ENCODE measurements around the gene GNS. TPM values are rescaled to one million over a fixed set of nuclear protein-coding genes. Genes with fewer than 3 reads are reported as not detected.

GNS gene
- total RNA-seq, 1 donor from 2014 or later = 199 TPM

GRCh38 chr12:64782191-64782876, 23.1 kb upstream of the GNS start:
- DNase-seq (no peak), ATAC-seq (no peak)
- Histone ChIP-seq H3K4me1 (peaks cover 17% of the 10 kb centered on the region), H3K27me3 (ENCODE audit: low read depth) (peaks cover 6% of the 10 kb centered on the region), H3K9me3 (no peaks in the 10 kb centered on the region), H3K4me3 (peak overlapping the region; percentile 69), H3K36me3 (no peaks in the 10 kb centered on the region), H3K27ac (peak overlapping the region; percentile 77)
- TF ChIP-seq CTCF (IDR thresholded peaks at IDR 0.05) = no peak
- intact Hi-C loops (cut with DNase I) = no loop called here

DNA sequence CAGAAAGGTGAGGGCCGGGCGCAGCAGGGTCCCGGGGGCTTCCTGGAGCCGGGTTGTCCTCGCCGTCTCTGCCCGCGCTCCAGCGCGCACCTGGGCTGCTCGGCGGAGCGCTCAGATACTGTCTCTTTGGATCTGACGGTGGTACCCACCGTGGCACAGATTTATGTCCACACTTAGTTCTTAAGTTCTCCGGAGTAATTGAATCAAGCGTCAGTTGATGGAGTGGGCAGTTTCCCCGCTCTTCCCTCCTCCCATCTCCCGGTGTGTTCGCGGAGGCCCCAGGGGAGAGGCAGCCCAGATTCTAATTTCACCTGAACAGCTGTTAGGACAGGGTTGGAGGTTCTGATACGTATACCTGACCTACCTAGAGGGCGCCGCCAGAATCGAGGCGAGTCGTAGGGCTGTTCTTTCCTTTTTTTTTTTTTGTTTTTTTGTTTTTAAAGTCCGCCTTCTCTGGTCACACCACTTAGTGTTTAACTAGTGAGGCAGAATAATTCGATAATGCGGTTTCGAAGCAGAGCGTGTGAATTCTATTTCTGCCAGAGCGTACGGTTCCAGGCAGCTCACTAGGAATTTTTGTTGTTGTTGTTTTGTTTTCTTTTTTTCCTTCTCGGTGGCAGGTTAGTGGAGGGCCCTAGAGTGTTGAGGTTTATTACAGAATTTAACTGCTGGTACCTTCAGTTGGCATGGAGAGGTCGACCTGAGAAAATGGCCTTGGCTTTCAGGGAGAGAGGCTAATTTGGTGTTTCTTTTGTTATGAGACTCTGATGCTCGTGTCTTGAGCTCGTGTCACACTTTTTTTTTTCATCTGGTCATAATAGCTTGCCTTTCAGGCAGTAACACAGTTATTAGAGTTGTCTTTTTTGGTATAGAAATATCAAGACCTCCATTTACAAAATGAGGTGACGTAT, 22.3 kb upstream of the GNS start:
- intact Hi-C loops (cut with DNase I) = no loop called here
- ATAC-seq (peak; percentile 56 to 57), DNase-seq (peak; percentile 50)
- Histone ChIP-seq H3K36me3 (no peaks in the 10 kb centered on the region), H3K4me3 (peak overlapping the region; percentile 69), H3K4me1 (peaks cover 17% of the 10 kb centered on the region), H3K27me3 (ENCODE audit: low read depth) (peaks cover 6% of the 10 kb centered on the region), H3K27ac (peak overlapping the region; percentile 77), H3K9me3 (no peaks in the 10 kb centered on the region)
- TF ChIP-seq CTCF (IDR thresholded peaks at IDR 0.05) = no peak

DNA sequence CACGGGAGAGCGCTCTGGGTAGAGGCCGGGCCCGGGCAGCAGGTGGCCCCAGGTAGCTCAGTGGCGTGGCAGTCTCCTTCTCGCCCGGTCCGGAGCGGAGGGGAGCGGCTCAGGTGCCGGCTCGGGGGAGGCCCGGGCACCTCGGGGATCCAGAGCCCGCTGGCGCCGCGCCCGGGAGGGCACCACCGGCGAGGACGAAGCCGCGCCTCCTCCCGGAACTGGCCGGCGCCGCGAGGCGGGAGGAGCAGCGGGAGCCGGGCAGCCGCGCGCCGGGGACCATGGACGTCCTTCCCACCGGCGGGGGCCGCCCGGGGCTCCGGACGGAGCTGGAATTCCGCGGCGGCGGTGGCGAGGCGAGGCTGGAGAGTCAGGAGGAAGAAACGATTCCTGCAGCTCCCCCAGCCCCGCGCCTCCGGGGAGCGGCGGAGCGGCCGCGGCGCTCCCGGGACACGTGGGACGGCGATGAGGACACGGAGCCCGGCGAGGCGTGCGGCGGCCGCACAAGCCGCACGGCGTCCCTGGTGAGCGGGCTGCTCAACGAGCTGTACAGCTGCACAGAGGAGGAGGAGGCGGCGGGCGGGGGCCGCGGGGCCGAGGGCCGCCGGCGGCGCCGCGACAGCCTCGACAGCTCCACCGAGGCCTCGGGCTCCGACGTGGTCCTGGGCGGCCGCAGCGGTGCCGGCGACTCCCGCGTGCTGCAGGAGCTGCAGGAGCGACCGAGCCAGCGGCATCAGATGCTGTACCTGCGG, 21.5 kb upstream of the GNS start:
- Histone ChIP-seq H3K4me3 (peak overlapping the region; percentile 69), H3K27ac (peak overlapping the region; percentile 77), H3K36me3 (no peaks in the 10 kb centered on the region), H3K9me3 (peaks cover 7% of the 10 kb centered on the region), H3K27me3 (ENCODE audit: low read depth) (peaks cover 6% of the 10 kb centered on the region), H3K4me1 (peaks cover 17% of the 10 kb centered on the region)
- DNase-seq (peak; percentile 84), ATAC-seq (peak; percentile 93)
- no peak for TF ChIP-seq CTCF (IDR thresholded peaks at IDR 0.05)
- intact Hi-C loops (cut with DNase I) = no loop called here

DNA sequence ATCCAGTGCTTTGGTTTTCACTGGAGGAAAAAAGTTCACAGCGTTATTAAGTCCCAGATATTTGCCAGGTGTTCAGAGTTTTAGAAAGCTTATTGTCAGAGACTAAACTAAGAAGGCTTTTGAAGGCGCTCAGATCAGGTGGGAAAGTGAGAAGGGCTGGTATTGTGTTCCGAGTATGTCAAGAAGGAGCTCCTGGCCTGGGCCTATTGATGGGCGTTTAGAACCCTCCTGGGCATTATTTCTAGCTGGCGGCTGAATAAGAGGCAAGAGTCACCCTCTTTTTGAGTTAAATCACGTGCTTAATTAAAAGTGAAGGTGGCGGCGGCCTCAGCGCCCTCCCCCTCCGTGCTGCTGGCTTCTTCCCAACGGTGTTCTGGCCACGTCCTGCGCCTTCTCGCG, 20.9 kb upstream of the GNS start:
- ATAC-seq (no peak), DNase-seq (no peak)
- peak overlapping the region; percentile 77 for H3K27ac ChIP-seq

More for the DNA sequence above, 20.9 kb upstream of the GNS start:
- Histone ChIP-seq H3K4me3 (peak overlapping the region; percentile 69), H3K27me3 (ENCODE audit: low read depth) (peaks cover 6% of the 10 kb centered on the region), H3K9me3 (peaks cover 9% of the 10 kb centered on the region), H3K36me3 (no peaks in the 10 kb centered on the region), H3K4me1 (peaks cover 17% of the 10 kb centered on the region)
- TF ChIP-seq CTCF (IDR thresholded peaks at IDR 0.05) = no peak
- intact Hi-C loops (cut with DNase I) = no loop called here

All from lower lobe of right lung (tissue), 2 donors.